ENCODE results near the gene CNOT4.

DNA sequence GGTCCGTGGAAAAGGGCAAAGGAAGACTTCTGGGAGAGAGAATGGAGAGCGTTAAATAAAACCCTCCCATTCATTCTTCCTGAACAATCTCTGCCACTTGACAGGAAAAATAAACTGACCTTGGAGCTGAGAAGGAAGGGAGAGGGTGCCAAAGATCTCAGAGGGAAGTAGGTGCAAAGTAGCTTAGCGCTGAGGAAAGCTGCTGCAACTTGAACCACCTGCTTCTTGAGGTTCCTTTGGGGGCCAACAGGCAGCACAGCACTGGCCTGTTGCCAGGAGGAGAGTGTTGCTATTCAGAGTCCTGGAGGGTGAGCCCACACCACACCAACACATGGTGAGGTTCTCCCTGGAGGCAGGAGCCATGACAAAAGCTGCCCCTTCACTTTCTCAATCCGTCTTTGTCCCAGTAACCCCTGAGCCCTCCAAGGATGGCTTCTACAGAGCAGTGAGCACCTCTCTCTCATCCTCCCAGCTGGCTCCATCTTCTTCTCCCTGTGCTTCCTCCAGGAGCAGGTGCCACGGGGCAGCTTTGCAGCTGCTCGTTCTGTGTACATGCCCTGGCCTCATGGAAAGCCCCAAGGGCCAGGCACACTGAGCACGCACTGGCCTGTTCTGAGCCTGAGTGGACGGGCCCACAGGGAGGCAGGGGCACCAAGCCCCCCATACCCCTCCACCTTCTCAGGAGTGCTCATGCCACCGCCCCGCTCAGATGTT is 174.9 kb downstream of the CNOT4 start:
- TF ChIP-seq CTCF (conservative IDR thresholded peaks at IDR 0.05) (no peak), ZFX (IDR thresholded peaks at IDR 0.05) (no peak)
